ENCODE measurements around the gene ATP8B4. TPM values are rescaled to one million over a fixed set of nuclear protein-coding genes. Genes with fewer than 3 reads are reported as not detected.

Gene ATP8B4
- total and polyA plus RNA-seq, 7 donors = 1.2 to 11.1 (median 4.9) TPM

DNA sequence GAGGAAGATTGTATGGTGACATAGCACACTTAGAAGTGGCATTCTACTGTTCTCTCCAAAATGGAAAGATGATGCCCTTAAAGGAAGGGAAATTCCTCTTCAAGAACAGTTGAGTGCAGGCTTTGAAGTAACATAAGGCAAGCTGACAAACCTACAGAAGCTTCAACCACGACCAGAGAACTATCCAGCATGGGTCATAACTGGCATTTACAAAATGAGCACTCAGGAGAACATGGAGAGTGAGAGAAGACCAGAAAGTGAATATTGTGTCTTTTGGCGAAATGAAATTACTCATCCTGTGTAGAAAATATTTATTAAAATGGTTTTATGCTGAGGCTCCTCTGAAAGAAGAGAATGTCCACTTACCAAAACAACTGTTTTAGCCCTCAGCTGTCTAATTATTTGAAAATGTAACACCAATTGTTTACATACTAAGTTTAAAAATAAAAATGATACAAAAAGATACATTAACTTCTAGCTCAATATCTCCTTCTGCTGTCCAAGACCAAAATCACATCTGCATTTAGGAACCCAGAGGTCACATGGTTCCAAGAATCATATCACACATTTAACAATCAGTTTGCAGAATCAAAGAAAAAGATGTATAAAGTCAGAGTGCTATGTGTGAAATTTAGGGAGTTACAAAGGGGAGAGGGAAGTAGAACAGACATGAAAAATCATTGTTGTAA lies 216.9 kb downstream of the ATP8B4 start:
- intact Hi-C loops (cut with DNase I) = loop anchor here (5.0 to 10.0 kb wide), 3 partner anchors 280 to 667 kb away; partner anchors contain the start of genes DTWD1, FAM227B and FGF7
- H3K4me1 ChIP-seq = peaks cover 0 to 60% (median 50%) of the 10 kb centered on the region in 4 donors
- H3K4me3 ChIP-seq = no peak overlapping the region
- no peaks in the 10 kb centered on the region for H3K27me3 ChIP-seq
- no peaks in the 10 kb centered on the region for H3K36me3 ChIP-seq
- TF ChIP-seq, protein P1, sequence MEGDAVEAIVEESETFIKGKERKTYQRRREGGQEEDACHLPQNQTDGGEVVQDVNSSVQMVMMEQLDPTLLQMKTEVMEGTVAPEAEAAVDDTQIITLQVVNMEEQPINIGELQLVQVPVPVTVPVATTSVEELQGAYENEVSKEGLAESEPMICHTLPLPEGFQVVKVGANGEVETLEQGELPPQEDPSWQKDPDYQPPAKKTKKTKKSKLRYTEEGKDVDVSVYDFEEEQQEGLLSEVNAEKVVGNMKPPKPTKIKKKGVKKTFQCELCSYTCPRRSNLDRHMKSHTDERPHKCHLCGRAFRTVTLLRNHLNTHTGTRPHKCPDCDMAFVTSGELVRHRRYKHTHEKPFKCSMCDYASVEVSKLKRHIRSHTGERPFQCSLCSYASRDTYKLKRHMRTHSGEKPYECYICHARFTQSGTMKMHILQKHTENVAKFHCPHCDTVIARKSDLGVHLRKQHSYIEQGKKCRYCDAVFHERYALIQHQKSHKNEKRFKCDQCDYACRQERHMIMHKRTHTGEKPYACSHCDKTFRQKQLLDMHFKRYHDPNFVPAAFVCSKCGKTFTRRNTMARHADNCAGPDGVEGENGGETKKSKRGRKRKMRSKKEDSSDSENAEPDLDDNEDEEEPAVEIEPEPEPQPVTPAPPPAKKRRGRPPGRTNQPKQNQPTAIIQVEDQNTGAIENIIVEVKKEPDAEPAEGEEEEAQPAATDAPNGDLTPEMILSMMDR (IDR thresholded peaks at IDR 0.05) = peak in 1 of 4 experiments; percentile 17
- no peak for TF ChIP-seq POLR2AphosphoS5 (IDR thresholded peaks at IDR 0.05)
- no peaks in the 10 kb centered on the region for H3K9me3 ChIP-seq
- 67 to 79% methylated on average over 2 of the region's 2 CpGs for WGBS, 2 donors
- H3K27ac ChIP-seq = peak overlapping the region; percentile 65 to 77 (median 73)
- DNase-seq = no peak

DNA sequence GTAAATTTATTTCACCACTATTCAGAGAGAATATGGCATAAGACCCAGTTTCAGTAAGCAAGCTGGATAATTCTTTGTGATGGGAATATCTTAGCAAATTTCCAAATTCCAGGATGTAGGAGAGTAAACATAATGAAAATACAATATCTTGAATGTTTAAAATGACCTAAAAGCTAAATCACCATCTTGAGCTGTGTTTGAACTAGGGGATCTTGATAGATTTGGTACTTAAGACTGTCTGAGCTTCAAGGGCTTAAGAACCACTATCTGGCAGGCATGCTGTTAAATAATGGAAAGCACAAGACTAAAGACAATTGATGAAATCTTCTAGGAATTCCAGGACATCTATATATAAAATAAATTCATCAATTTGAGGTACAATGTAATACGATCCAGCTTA lies 217.7 kb downstream of the ATP8B4 start:
- Histone ChIP-seq H3K36me3 (no peaks in the 10 kb centered on the region), H3K4me1 (peaks cover 0 to 52% (median 44%) of the 10 kb centered on the region in 4 donors), H3K9me3 (no peaks in the 10 kb centered on the region), H3K27ac (peak overlapping the region; percentile 65 to 77 (median 73)), H3K27me3 (no peaks in the 10 kb centered on the region), H3K4me3 (no peak overlapping the region)
- TF ChIP-seq EP300 (IDR thresholded peaks at IDR 0.05) = no peak
- no peak for TF ChIP-seq POLR2A (IDR thresholded peaks at IDR 0.05)
- no peak for TF ChIP-seq POLR2AphosphoS5 (IDR thresholded peaks at IDR 0.05)
- TF ChIP-seq, protein P1 (IDR thresholded peaks at IDR 0.05) = no peak
- WGBS, 2 donors = 79 to 92% methylated on average over 1 of the region's 1 CpG
- intact Hi-C loops (cut with DNase I) = loop anchor here (5.0 to 10.0 kb wide), 3 partner anchors 279 to 667 kb away; partner anchors contain the start of genes DTWD1, FAM227B and FGF7
- DNase-seq = no peak

DNA sequence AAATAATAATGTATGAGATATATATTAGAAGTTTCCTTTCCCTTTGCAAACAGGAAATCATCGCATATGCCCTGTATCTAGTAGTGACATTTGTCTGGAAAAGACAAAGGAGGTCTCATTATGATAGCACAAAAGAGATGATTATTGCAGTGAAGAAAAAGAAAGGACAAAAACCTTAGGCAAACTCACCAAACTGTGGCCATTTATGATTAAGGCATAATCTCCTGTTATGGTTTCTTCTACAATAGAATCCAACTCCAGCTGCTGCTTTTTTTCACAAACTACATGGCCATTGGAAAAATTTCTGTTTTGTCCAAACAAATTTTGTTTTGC lies 218.2 kb downstream of the ATP8B4 start:
- TF ChIP-seq POLR2AphosphoS5 (IDR thresholded peaks at IDR 0.05) = no peak
- TF ChIP-seq, protein P1 (IDR thresholded peaks at IDR 0.05) = no peak
- TF ChIP-seq EP300 (IDR thresholded peaks at IDR 0.05) = no peak
- no peak for TF ChIP-seq POLR2A (IDR thresholded peaks at IDR 0.05)
- Histone ChIP-seq H3K36me3 (no peaks in the 10 kb centered on the region), H3K9me3 (no peaks in the 10 kb centered on the region), H3K4me1 (peaks cover 0 to 57% (median 47%) of the 10 kb centered on the region in 4 donors), H3K27me3 (no peaks in the 10 kb centered on the region), H3K4me3 (no peak overlapping the region), H3K27ac (peak overlapping the region; percentile 15 to 77 (median 73))
- intact Hi-C loops (cut with DNase I) = loop anchor here (5.0 to 10.0 kb wide), 3 partner anchors 279 to 666 kb away; partner anchors contain the start of genes DTWD1, FAM227B and FGF7
- WGBS, 2 donors = 81 to 87% methylated on average over 1 of the region's 1 CpG
- no peak for DNase-seq

DNA sequence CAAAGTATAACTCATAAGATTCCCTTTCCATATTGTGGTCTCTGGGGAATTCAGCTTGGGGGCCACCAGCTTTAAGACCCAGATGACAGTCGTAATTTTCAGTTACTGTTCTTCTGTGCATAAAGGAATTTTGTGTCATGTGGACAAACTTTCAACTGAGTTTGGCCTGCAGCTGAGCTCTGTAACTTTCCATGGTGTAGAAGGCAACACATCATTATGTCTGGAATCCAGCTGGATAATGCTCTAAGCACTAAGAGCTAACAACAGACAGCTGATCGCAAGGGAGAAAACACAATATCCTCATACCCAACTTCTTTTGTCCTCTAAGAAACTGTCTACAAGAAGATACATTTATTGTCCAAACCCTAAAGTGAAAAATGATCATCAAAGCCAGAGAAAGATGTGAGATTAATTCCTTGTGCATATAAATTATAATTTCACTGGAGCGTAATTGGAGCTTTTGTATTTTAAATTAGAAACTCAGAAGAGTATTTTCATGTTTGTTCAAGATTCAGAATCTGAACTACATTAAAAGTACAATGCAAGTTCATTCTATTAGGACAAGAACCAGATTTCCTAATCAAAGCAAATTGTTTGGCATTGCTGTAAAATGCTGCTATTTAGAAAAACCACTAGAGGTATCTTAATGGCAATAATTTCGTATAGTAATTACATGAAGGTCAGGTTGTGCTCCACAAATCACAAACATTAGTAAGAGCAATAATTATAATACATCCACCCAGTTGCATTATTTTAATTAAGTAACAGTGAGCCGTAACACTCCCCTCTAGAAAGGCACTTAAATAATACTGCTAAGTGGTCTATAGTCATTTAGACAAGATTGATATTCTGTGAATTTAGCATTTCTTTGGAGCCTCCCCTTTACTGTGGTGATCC lies 218.8 kb downstream of the ATP8B4 start:
- intact Hi-C loops (cut with DNase I) = loop anchor here (5.0 to 10.0 kb wide), 3 partner anchors 278 to 665 kb away; partner anchors contain the start of genes DTWD1, FAM227B and FGF7
- 74 to 86% methylated on average over 5 of the region's 5 CpGs for WGBS, 2 donors
- H3K4me1 ChIP-seq = peaks cover 0 to 63% (median 53%) of the 10 kb centered on the region in 4 donors
- no peak for TF ChIP-seq POLR2A (IDR thresholded peaks at IDR 0.05)
- no peak for TF ChIP-seq EP300 (IDR thresholded peaks at IDR 0.05)
- peak in 1 of 4 donors; percentile 6 for TF ChIP-seq POLR2AphosphoS5 (IDR thresholded peaks at IDR 0.05)
- TF ChIP-seq, protein P1 (IDR thresholded peaks at IDR 0.05) = no peak
- H3K9me3 ChIP-seq = no peaks in the 10 kb centered on the region
- peak overlapping the region; percentile 49 to 77 (median 73) for H3K27ac ChIP-seq
- no peaks in the 10 kb centered on the region for H3K36me3 ChIP-seq
- H3K4me3 ChIP-seq = no peak overlapping the region
- H3K27me3 ChIP-seq = no peaks in the 10 kb centered on the region
- DNase-seq = no peak

All from sigmoid colon (tissue), 7 donors.